Prostate gland (tissue), 2 donors: ENCODE measurements around the gene SAMD8.

ENCODE experiments used
- CTCF ChIP-seq, 4 experiments: fragments of 200-600 bp in 2 of 4; fragments of 450-650 bp in 2 of 4; sonication (generic) in 2 of 4; IDR thresholded peaks; 1 replicate in 3 of 4; 2 replicates in 1 of 4; pipeline ENCODE4 v1.5.1; 2016 to 2019; ENCODE audit warnings: antibody characterized with exemption in 4 of 4, mild to moderate bottlenecking in 2 of 4, moderate library complexity in 2 of 4
- POLR2A ChIP-seq: fragments of 450-650 bp; IDR thresholded peaks from one replicate; pipeline ENCODE4 v1.6.1; 2016; ENCODE audit warnings: antibody characterized with exemption, mild to moderate bottlenecking
- POLR2AphosphoS5 ChIP-seq: sonication (generic); formaldehyde crosslinking; IDR thresholded peaks from one replicate; pipeline ENCODE4 v1.6.1; 2017; ENCODE audit warnings: antibody characterized with exemption

DNA sequence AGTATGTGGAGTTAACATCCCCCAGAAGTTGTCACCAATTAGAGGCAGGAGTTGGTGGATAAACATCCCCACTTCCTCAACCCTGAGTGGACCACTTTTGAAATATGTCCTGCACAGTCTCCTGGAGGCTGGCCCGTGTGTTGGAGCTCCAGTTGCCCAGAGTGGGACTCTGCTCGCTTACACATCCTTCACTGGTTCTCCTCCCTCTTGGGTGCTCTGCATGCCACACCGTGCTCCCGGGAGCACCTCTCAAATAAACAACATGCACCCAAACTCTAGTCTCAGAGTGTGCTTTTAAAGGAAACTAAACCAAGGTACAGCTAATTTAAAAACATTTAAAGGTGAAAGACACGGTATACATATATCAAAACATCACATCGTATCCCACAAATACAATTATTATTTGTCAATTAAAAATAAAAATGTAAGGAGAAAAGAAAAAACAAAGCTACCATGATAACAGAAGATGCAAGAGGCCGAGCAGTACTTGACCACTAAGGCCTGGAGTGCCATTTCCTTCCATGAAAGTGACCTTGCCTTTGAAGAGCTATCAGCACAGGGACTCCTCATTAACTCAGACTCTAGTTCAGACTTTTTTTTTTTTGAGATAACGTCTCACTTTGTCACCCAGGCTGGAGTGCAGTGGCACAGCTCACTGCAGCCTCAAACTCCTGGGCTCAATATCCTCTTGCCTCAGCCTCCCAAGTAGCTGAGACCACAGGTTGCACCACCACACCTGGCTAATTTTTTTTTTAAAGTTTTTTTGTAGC lies 47.8 kb upstream of the SAMD8 start:
- TF ChIP-seq POLR2A: no peak
- no peak for TF ChIP-seq CTCF (IDR thresholded peaks at IDR 0.05)
- TF ChIP-seq POLR2AphosphoS5: no peak
